ENCODE results near the gene CALHM3.

CALHM3 gene

GRCh38 chr10:103510791-103511752 lies 32.0 kb upstream of the CALHM3 start:
- Histone ChIP-seq H2BK5ac (ENCODE audit: low read depth, low read length, poor library complexity, severe bottlenecking) (no peak overlapping the region), H2BK120ac (ENCODE audit: low read depth, low read length) (no peak overlapping the region), H3K4me1 (ENCODE audit: control insufficient read depth, insufficient read depth, low read depth, low read length) (no peaks in the 10 kb centered on the region), H3K9ac (ENCODE audit: low read length) (no peak overlapping the region), H3K9me3 (ENCODE audit: control insufficient read depth, low read length) (no peaks in the 10 kb centered on the region), H3K36me3 (ENCODE audit: control insufficient read depth in 1 of 2, insufficient read depth in 2 of 2, low read depth in 1 of 2, low read length in 2 of 2) (no peaks in the 10 kb centered on the region), H2BK12ac (ENCODE audit: low read length in 2 of 2) (no peak overlapping the region), H3K18ac (ENCODE audit: low read depth in 1 of 2, low read length in 2 of 2) (no peak overlapping the region), H3K4me2 (ENCODE audit: low read length, poor library complexity, severe bottlenecking) (no peak overlapping the region), H3K4ac (ENCODE audit: low read depth in 1 of 2, low read length in 2 of 2) (no peak overlapping the region), H3K27ac (ENCODE audit: low read length, poor library complexity, severe bottlenecking) (no peak overlapping the region), H2AFZ (ENCODE audit: low read depth, low read length) (no peak overlapping the region), H2BK15ac (ENCODE audit: low read depth, poor library complexity, severe bottlenecking) (peak overlapping the region; percentile 23), H3K4me3 (ENCODE audit: insufficient read depth in 1 of 2, low read depth in 1 of 2, low read length in 2 of 2) (no peak overlapping the region), H2AK5ac (ENCODE audit: low read length, severe bottlenecking) (no peak overlapping the region), H4K91ac (ENCODE audit: low read length) (no peak overlapping the region), H3K27me3 (ENCODE audit: control insufficient read depth in 1 of 2, insufficient read depth in 1 of 2, low read length in 2 of 2) (peaks cover 61 to 76% of the 10 kb centered on the region in 2 experiments), H4K8ac (ENCODE audit: low read length) (no peak overlapping the region), H3K79me1 (replicated peaks; ENCODE audit: low read length, poor library complexity, severe bottlenecking) (no peaks in the 10 kb centered on the region), H3K14ac (ENCODE audit: low read length in 2 of 2) (no peak overlapping the region), H3K23ac (ENCODE audit: low read length in 2 of 2) (no peak overlapping the region)
- no peak for DNase-seq
- WGBS, result 93% methylated on average over 9 of the region's 10 CpGs

GRCh38 chr10:103510046-103510685 lies 31.1 kb upstream of the CALHM3 start:
- H3K4ac ChIP-seq (ENCODE audit: low read depth in 1 of 2, low read length in 2 of 2), result no peak overlapping the region
- H3K4me2 ChIP-seq (ENCODE audit: low read length, poor library complexity, severe bottlenecking), result no peak overlapping the region
- H3K9me3 ChIP-seq (ENCODE audit: control insufficient read depth, low read length), result no peaks in the 10 kb centered on the region
- no peak overlapping the region for H3K4me3 ChIP-seq (ENCODE audit: insufficient read depth in 1 of 2, low read depth in 1 of 2, low read length in 2 of 2)
- H2BK15ac ChIP-seq (ENCODE audit: low read depth, poor library complexity, severe bottlenecking), result no peak overlapping the region
- no peak overlapping the region for H3K9ac ChIP-seq (ENCODE audit: low read length)
- H3K36me3 ChIP-seq (ENCODE audit: control insufficient read depth in 1 of 2, insufficient read depth in 2 of 2, low read depth in 1 of 2, low read length in 2 of 2), result no peaks in the 10 kb centered on the region
- peaks cover 70 to 84% of the 10 kb centered on the region in 2 experiments for H3K27me3 ChIP-seq (ENCODE audit: control insufficient read depth in 1 of 2, insufficient read depth in 1 of 2, low read length in 2 of 2)
- no peak overlapping the region for H2AK5ac ChIP-seq (ENCODE audit: low read length, severe bottlenecking)
- no peak overlapping the region for H2BK5ac ChIP-seq (ENCODE audit: low read depth, low read length, poor library complexity, severe bottlenecking)
- no peak overlapping the region for H3K18ac ChIP-seq (ENCODE audit: low read depth in 1 of 2, low read length in 2 of 2)
- H2BK12ac ChIP-seq (ENCODE audit: low read length in 2 of 2), result no peak overlapping the region
- H2AFZ ChIP-seq (ENCODE audit: low read depth, low read length), result no peak overlapping the region
- H2BK120ac ChIP-seq (ENCODE audit: low read depth, low read length), result no peak overlapping the region
- no peak overlapping the region for H3K27ac ChIP-seq (ENCODE audit: low read length, poor library complexity, severe bottlenecking)
- no peak for DNase-seq
- no peak overlapping the region for H3K23ac ChIP-seq (ENCODE audit: low read length in 2 of 2)
- no peaks in the 10 kb centered on the region for H3K79me1 ChIP-seq (replicated peaks; ENCODE audit: low read length, poor library complexity, severe bottlenecking)
- H3K14ac ChIP-seq (ENCODE audit: low read length in 2 of 2), result no peak overlapping the region
- no peak overlapping the region for H4K8ac ChIP-seq (ENCODE audit: low read length)
- no peak overlapping the region for H4K91ac ChIP-seq (ENCODE audit: low read length)
- 94% methylated on average over 8 of the region's 8 CpGs for WGBS
- peaks cover 3% of the 10 kb centered on the region for H3K4me1 ChIP-seq (ENCODE audit: control insufficient read depth, insufficient read depth, low read depth, low read length)

- Histone ChIP-seq H3K4me3 (ENCODE audit: insufficient read depth in 1 of 2, low read depth in 1 of 2, low read length in 2 of 2) (no peak overlapping the region), H3K14ac (ENCODE audit: low read length in 2 of 2) (no peak overlapping the region), H4K8ac (ENCODE audit: low read length) (no peak overlapping the region), H3K9ac (ENCODE audit: low read length) (no peak overlapping the region), H2AFZ (ENCODE audit: low read depth, low read length) (no peak overlapping the region), H2AK5ac (ENCODE audit: low read length, severe bottlenecking) (no peak overlapping the region), H3K36me3 (ENCODE audit: control insufficient read depth in 1 of 2, insufficient read depth in 2 of 2, low read depth in 1 of 2, low read length in 2 of 2) (no peaks in the 10 kb centered on the region), H3K4me1 (ENCODE audit: control insufficient read depth, insufficient read depth, low read depth, low read length) (peaks cover 10% of the 10 kb centered on the region), H3K9me3 (ENCODE audit: control insufficient read depth, low read length) (no peaks in the 10 kb centered on the region), H4K91ac (ENCODE audit: low read length) (no peak overlapping the region), H3K27me3 (ENCODE audit: control insufficient read depth in 1 of 2, insufficient read depth in 1 of 2, low read length in 2 of 2) (peaks cover 76 to 87% of the 10 kb centered on the region in 2 experiments), H2BK120ac (ENCODE audit: low read depth, low read length) (no peak overlapping the region), H3K27ac (ENCODE audit: low read length, poor library complexity, severe bottlenecking) (no peak overlapping the region), H2BK15ac (ENCODE audit: low read depth, poor library complexity, severe bottlenecking) (peak overlapping the region; percentile 2), H3K23ac (ENCODE audit: low read length in 2 of 2) (no peak overlapping the region), H3K18ac (ENCODE audit: low read depth in 1 of 2, low read length in 2 of 2) (no peak overlapping the region), H3K79me1 (replicated peaks; ENCODE audit: low read length, poor library complexity, severe bottlenecking) (no peaks in the 10 kb centered on the region), H2BK5ac (ENCODE audit: low read depth, low read length, poor library complexity, severe bottlenecking) (no peak overlapping the region), H2BK12ac (ENCODE audit: low read length in 2 of 2) (no peak overlapping the region), H3K4ac (ENCODE audit: low read depth in 1 of 2, low read length in 2 of 2) (no peak overlapping the region), H3K4me2 (ENCODE audit: low read length, poor library complexity, severe bottlenecking) (no peak overlapping the region)
- no peak for DNase-seq
- 45% methylated on average over 9 of the region's 10 CpGs for WGBS
Measured at GRCh38 chr10:103507235-103508191, 28.5 kb upstream of the CALHM3 start.
